Measurements from ENCODE around the gene OR9A2. TPM values are rescaled to one million over a fixed set of nuclear protein-coding genes. Genes with fewer than 3 reads are reported as not detected.

The OR9A2 gene
- total RNA-seq, 2 donors from 2014 or later: not detected

DNA sequence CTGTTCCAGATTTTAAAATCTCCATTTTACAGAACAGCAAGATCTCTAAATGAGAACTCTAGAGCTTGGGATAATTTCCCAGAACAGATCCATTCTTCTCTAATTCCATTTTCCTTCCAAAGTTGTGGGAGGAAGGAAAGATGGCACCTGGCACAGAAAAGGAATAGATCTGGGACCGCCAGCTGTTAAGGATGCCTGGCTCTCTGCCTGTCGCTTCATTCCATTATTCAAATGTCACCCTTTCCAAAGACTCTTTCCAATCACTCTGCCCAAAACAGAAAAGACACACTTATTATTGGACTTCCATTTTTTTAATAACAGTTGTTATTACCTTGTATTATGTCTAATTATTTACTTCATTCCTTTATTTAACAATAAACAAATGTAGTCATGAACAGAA is 751 bp upstream of the OR9A2 start:
- Histone ChIP-seq H3K36me3 (replicated peaks in 1 of 2; ENCODE audit: insufficient read depth in 1 of 2, low read depth in 2 of 2) (no peaks in the 10 kb centered on the region), H3K27me3 (no peaks in the 10 kb centered on the region), H3K4me1 (no peaks in the 10 kb centered on the region), H3K4me3 (no peak overlapping the region), H3K9me3 (no peaks in the 10 kb centered on the region), H3K27ac (no peak overlapping the region)
- 93 to 95% methylated on average over 2 of the region's 2 CpGs for WGBS, 2 donors
- DNase-seq (no peak), ATAC-seq (no peak)
- intact Hi-C loops (cut with DNase I): no loop called here
- TF ChIP-seq POLR2A (IDR thresholded peaks at IDR 0.05): no peak
- TF ChIP-seq, protein P1, sequence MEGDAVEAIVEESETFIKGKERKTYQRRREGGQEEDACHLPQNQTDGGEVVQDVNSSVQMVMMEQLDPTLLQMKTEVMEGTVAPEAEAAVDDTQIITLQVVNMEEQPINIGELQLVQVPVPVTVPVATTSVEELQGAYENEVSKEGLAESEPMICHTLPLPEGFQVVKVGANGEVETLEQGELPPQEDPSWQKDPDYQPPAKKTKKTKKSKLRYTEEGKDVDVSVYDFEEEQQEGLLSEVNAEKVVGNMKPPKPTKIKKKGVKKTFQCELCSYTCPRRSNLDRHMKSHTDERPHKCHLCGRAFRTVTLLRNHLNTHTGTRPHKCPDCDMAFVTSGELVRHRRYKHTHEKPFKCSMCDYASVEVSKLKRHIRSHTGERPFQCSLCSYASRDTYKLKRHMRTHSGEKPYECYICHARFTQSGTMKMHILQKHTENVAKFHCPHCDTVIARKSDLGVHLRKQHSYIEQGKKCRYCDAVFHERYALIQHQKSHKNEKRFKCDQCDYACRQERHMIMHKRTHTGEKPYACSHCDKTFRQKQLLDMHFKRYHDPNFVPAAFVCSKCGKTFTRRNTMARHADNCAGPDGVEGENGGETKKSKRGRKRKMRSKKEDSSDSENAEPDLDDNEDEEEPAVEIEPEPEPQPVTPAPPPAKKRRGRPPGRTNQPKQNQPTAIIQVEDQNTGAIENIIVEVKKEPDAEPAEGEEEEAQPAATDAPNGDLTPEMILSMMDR (IDR thresholded peaks at IDR 0.05): no peak

DNA sequence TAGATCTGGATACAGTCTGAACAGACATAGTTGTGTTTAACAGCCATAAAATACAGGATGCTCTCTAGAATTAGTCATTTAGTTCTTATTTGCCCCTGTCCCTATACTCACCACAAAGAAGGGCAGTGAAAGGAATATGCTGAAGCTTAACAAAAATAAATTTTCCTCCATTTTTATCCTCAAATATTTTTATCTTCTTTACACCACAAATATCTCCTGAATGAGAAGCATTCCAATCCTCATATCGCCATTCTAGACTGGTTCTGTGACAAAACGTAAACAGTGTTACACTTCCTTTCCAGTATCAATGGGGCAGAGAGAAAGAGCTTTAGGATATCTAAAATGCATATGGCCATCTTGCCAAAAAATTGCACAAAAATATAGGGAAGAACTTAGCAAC is 1.6 kb downstream of the OR9A2 start:
- Histone ChIP-seq H3K27me3 (no peaks in the 10 kb centered on the region), H3K9me3 (no peaks in the 10 kb centered on the region), H3K36me3 (replicated peaks in 1 of 2; ENCODE audit: insufficient read depth in 1 of 2, low read depth in 2 of 2) (no peaks in the 10 kb centered on the region), H3K4me1 (no peaks in the 10 kb centered on the region), H3K27ac (no peak overlapping the region), H3K4me3 (no peak overlapping the region)
- TF ChIP-seq POLR2A (IDR thresholded peaks at IDR 0.05): no peak
- TF ChIP-seq, protein P1 (IDR thresholded peaks at IDR 0.05): no peak
- no peak for DNase-seq
- ATAC-seq: no peak
- WGBS, 2 donors: 67 to 79% methylated on average over 2 of the region's 2 CpGs
- intact Hi-C loops (cut with DNase I): no loop called here

DNA sequence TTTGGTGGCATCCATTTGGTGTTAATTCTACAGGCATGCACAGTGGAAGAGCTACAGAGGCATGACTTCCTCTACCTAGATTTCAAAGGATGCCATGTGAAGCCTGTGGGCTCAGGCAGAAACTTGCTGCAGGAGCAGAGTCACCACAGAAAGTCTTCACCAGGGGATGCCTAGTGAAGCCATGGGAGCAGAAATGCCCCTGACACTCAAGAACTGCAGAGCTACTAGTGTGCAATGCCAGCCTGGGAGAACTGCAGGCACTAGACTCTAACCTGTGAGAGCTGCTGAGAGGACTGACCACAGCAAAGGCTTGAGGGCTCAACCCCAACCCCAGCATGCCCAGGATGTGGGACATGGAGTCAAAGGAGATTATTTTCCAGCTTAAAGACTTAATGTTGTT is 3.9 kb downstream of the OR9A2 start:
- intact Hi-C loops (cut with DNase I): no loop called here
- no peak for DNase-seq

DNA sequence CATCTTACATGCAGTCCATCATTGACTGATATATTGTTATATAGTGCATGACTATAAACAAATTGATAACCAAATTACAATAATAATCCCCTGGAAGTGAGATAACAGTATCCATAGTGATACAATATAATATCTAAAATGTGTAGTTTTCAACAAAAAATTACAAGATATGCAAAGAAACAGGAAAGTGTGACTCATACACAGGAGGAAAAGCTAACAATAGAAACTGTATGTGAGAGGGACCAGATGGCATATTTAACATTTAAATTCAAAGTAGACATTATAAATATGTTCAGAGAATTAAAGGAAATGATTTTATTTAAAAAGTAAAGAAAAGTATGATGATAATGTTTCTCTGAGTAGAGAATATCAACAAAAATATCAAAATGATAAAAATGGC is 8.0 kb downstream of the OR9A2 start:
- Histone ChIP-seq H3K36me3 (replicated peaks in 1 of 2; ENCODE audit: insufficient read depth in 1 of 2, low read depth in 2 of 2) (no peaks in the 10 kb centered on the region), H3K4me3 (no peak overlapping the region), H3K4me1 (no peaks in the 10 kb centered on the region), H3K9me3 (no peaks in the 10 kb centered on the region), H3K27ac (no peak overlapping the region), H3K27me3 (no peaks in the 10 kb centered on the region)
- no peak for DNase-seq
- intact Hi-C loops (cut with DNase I): no loop called here
- no peak for ATAC-seq
- no peak for TF ChIP-seq POLR2A (IDR thresholded peaks at IDR 0.05)
- TF ChIP-seq, protein P1 (IDR thresholded peaks at IDR 0.05): no peak

More for the DNA sequence above, 3.9 kb downstream of the OR9A2 start:
- Histone ChIP-seq H3K4me3 (no peak overlapping the region), H3K36me3 (replicated peaks in 1 of 2; ENCODE audit: insufficient read depth in 1 of 2, low read depth in 2 of 2) (no peaks in the 10 kb centered on the region), H3K4me1 (no peaks in the 10 kb centered on the region), H3K27me3 (no peaks in the 10 kb centered on the region), H3K9me3 (no peaks in the 10 kb centered on the region), H3K27ac (no peak overlapping the region)
- TF ChIP-seq, protein P1 (IDR thresholded peaks at IDR 0.05): no peak
- no peak for TF ChIP-seq POLR2A (IDR thresholded peaks at IDR 0.05)
- no peak for ATAC-seq

- no peak overlapping the region for H3K4me3 ChIP-seq
- H3K9me3 ChIP-seq: no peaks in the 10 kb centered on the region
- no peaks in the 10 kb centered on the region for H3K27me3 ChIP-seq
- no peaks in the 10 kb centered on the region for H3K4me1 ChIP-seq
- 45 to 67% methylated on average over 2 of the region's 2 CpGs for WGBS, 2 donors
- H3K27ac ChIP-seq: no peak overlapping the region
- DNase-seq: no peak
- intact Hi-C loops (cut with DNase I): no loop called here
- TF ChIP-seq POLR2A (IDR thresholded peaks at IDR 0.05): no peak
- H3K36me3 ChIP-seq (replicated peaks in 1 of 2; ENCODE audit: insufficient read depth in 1 of 2, low read depth in 2 of 2): no peaks in the 10 kb centered on the region
- no peak for ATAC-seq
Measured at GRCh38 chr7:143016996-143017395, 9.9 kb downstream of the OR9A2 start.

All from body of pancreas (tissue), 4 donors.